Prostate gland (tissue), 2 donors: ENCODE data around the gene INHBC.

Experiments
- POLR2A ChIP-seq: fragments of 450-650 bp; IDR thresholded peaks from one replicate; pipeline ENCODE4 v1.6.1; 2016; ENCODE audit warnings: antibody characterized with exemption, mild to moderate bottlenecking
- POLR2AphosphoS5 ChIP-seq: sonication (generic); formaldehyde crosslinking; IDR thresholded peaks from one replicate; pipeline ENCODE4 v1.6.1; 2017; ENCODE audit warnings: antibody characterized with exemption
- TF ChIP-seq, protein P1 (sequence below), 4 experiments: fragments of 200-600 bp in 2 of 4; fragments of 450-650 bp in 2 of 4; sonication (generic) in 2 of 4; IDR thresholded peaks; 1 replicate in 3 of 4; 2 replicates in 1 of 4; pipeline ENCODE4 v1.5.1; 2016 to 2019; ENCODE audit warnings: antibody characterized with exemption in 4 of 4, mild to moderate bottlenecking in 2 of 4, moderate library complexity in 2 of 4

- TF ChIP-seq, protein P1, sequence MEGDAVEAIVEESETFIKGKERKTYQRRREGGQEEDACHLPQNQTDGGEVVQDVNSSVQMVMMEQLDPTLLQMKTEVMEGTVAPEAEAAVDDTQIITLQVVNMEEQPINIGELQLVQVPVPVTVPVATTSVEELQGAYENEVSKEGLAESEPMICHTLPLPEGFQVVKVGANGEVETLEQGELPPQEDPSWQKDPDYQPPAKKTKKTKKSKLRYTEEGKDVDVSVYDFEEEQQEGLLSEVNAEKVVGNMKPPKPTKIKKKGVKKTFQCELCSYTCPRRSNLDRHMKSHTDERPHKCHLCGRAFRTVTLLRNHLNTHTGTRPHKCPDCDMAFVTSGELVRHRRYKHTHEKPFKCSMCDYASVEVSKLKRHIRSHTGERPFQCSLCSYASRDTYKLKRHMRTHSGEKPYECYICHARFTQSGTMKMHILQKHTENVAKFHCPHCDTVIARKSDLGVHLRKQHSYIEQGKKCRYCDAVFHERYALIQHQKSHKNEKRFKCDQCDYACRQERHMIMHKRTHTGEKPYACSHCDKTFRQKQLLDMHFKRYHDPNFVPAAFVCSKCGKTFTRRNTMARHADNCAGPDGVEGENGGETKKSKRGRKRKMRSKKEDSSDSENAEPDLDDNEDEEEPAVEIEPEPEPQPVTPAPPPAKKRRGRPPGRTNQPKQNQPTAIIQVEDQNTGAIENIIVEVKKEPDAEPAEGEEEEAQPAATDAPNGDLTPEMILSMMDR (IDR thresholded peaks at IDR 0.05): no peak
- TF ChIP-seq POLR2AphosphoS5: no peak
- no peak for TF ChIP-seq POLR2A
These were observed 22.3 kb downstream of the INHBC start for GRCh38 chr12:57456737-57457490.
